Measurements from ENCODE around the gene PLAGL2.
"Not testable (repeated sequence)": the region's sequence is repeated elsewhere in the genome, so short reads cannot be mapped to it uniquely, and the experiment has no call there.

The PLAGL2 gene

GRCh38 chr20:32207626-32208498 lies at the start of gene PLAGL2, which contains the start of gene POFUT1:
PLAGL2 (minus strand) TSS chr20:32207743; CDS start chr20:32202178, 5,565 bp downstream.
POFUT1 (plus strand) TSS chr20:32207880; CDS start chr20:32207942, 62 bp downstream.
- DNase-seq (ENCODE audit: low read depth): peak; percentile 79

- peak; percentile 68 for DNase-seq (ENCODE audit: low read depth)
Measured at GRCh38 chr20:32252189-32252588, 44.6 kb upstream of the PLAGL2 start.

GRCh38 chr20:32251470-32251869 lies 43.9 kb upstream of the PLAGL2 start:
- DNase-seq (ENCODE audit: low read depth): no peak

- DNase-seq (ENCODE audit: low read depth): no peak
Measured at GRCh38 chr20:32249030-32249738, 41.6 kb upstream of the PLAGL2 start.

GRCh38 chr20:32248043-32248442 lies 40.5 kb upstream of the PLAGL2 start:
- no peak for DNase-seq (ENCODE audit: low read depth)

GRCh38 chr20:32246208-32246607 lies 38.7 kb upstream of the PLAGL2 start:
- not testable (repeated sequence) for DNase-seq (ENCODE audit: low read depth)

- DNase-seq (ENCODE audit: low read depth): no peak
Measured at GRCh38 chr20:32244959-32245358, 37.4 kb upstream of the PLAGL2 start.

GRCh38 chr20:32244150-32244823 lies 36.7 kb upstream of the PLAGL2 start:
- no peak for DNase-seq (ENCODE audit: low read depth)

GRCh38 chr20:32241807-32242206 lies 34.3 kb upstream of the PLAGL2 start:
- no peak for DNase-seq (ENCODE audit: low read depth)

- DNase-seq (ENCODE audit: low read depth): no peak
Measured at GRCh38 chr20:32240205-32240604, 32.7 kb upstream of the PLAGL2 start.

- DNase-seq (ENCODE audit: low read depth): no peak
Measured at GRCh38 chr20:32238483-32239425, 31.2 kb upstream of the PLAGL2 start.

GRCh38 chr20:32237419-32237818 lies 29.9 kb upstream of the PLAGL2 start:
- no peak for DNase-seq (ENCODE audit: low read depth)

GRCh38 chr20:32236819-32237218 lies 29.3 kb upstream of the PLAGL2 start:
- DNase-seq (ENCODE audit: low read depth): no peak

GRCh38 chr20:32236048-32236533 lies 28.5 kb upstream of the PLAGL2 start:
- no peak for DNase-seq (ENCODE audit: low read depth)

- no peak for DNase-seq (ENCODE audit: low read depth)
Measured at GRCh38 chr20:32235331-32236047, 27.9 kb upstream of the PLAGL2 start.

GRCh38 chr20:32234135-32234808 lies 26.7 kb upstream of the PLAGL2 start:
- no peak for DNase-seq (ENCODE audit: low read depth)

GRCh38 chr20:32233286-32233685 lies 25.7 kb upstream of the PLAGL2 start:
- no peak for DNase-seq (ENCODE audit: low read depth)

- DNase-seq (ENCODE audit: low read depth): no peak
Measured at GRCh38 chr20:32232326-32232886, 24.9 kb upstream of the PLAGL2 start.

GRCh38 chr20:32231847-32232246 lies 24.3 kb upstream of the PLAGL2 start:
- no peak for DNase-seq (ENCODE audit: low read depth)

- no peak for DNase-seq (ENCODE audit: low read depth)
Measured at GRCh38 chr20:32231245-32231644, 23.7 kb upstream of the PLAGL2 start.
